ENCODE measurements around the gene SLC44A5. TPM values are rescaled to one million over a fixed set of nuclear protein-coding genes. Genes with fewer than 3 reads are reported as not detected.

SLC44A5 gene
- total RNA-seq, 1 donor from 2014 or later: 0.21 TPM

DNA sequence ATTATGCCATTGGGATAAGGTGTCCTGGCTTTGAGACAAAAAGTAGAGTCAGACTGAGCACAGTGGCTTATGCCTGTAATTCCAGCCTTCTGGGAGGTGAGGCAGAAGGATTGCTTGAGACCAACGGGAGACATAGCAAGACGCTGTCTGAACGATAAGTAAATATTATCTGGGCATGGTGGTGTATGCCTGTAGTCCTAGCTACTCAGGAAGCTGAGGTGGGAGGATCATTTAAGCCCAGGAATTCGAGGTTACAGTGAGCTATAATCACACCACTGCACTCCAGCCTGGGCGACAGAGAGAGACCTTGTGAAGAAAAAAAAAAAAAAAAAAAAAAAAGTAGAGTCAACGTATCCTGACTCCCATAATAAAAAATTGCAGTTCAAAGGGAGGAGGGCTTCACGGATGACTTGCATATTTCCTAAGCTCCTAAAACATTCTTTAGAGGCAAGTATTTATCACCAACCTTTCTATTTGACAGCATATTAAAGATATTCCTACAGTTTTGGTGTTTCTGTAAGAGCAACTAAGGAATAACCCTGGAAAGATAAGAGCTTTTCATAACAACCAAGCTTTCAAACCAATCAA is 141.2 kb downstream of the SLC44A5 start:
- Mint-ChIP-seq H3K9me3 (ENCODE audit: unreplicated experiment) (peaks cover 14% of the 10 kb centered on the region), H3K4me3 (ENCODE audit: unreplicated experiment) (no peak overlapping the region), H3K36me3 (ENCODE audit: unreplicated experiment) (no peaks in the 10 kb centered on the region), H3K27ac (ENCODE audit: unreplicated experiment) (no peak overlapping the region), H3K27me3 (ENCODE audit: unreplicated experiment) (no peaks in the 10 kb centered on the region), H3K4me1 (ENCODE audit: unreplicated experiment) (no peaks in the 10 kb centered on the region)
- TF ChIP-seq, protein P1, sequence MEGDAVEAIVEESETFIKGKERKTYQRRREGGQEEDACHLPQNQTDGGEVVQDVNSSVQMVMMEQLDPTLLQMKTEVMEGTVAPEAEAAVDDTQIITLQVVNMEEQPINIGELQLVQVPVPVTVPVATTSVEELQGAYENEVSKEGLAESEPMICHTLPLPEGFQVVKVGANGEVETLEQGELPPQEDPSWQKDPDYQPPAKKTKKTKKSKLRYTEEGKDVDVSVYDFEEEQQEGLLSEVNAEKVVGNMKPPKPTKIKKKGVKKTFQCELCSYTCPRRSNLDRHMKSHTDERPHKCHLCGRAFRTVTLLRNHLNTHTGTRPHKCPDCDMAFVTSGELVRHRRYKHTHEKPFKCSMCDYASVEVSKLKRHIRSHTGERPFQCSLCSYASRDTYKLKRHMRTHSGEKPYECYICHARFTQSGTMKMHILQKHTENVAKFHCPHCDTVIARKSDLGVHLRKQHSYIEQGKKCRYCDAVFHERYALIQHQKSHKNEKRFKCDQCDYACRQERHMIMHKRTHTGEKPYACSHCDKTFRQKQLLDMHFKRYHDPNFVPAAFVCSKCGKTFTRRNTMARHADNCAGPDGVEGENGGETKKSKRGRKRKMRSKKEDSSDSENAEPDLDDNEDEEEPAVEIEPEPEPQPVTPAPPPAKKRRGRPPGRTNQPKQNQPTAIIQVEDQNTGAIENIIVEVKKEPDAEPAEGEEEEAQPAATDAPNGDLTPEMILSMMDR (IDR thresholded peaks at IDR 0.05): no peak
- no peak for DNase-seq (ENCODE audit: extremely low spot score, unreplicated experiment)

DNA sequence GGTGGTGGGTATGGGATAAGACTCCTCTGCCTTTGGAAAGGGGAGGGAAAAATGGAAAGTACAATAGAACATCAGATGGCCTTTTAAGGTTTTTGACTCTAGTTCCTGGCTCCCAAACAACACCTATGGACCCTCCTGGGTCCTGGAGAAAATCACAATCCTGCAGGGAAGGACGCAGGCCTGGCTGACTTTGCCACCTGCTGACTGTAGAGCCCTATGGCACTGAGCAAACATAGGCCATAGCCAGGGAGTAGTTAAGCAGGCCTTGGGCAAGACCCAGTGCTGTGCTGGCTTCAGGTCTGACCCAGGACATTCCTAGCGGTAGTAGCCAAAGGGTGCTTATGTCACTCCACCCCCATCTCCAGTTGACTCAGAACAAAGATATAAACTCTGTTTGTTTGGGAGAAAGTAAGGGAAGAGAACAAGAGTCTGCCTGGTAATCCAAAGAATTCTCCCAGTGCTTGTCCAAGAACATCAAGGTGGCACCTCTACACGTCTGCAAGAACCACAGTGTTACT is 149.0 kb downstream of the SLC44A5 start:
- DNase-seq (ENCODE audit: extremely low spot score, unreplicated experiment): no peak
- H3K27ac Mint-ChIP-seq (ENCODE audit: unreplicated experiment): no peak overlapping the region

DNA sequence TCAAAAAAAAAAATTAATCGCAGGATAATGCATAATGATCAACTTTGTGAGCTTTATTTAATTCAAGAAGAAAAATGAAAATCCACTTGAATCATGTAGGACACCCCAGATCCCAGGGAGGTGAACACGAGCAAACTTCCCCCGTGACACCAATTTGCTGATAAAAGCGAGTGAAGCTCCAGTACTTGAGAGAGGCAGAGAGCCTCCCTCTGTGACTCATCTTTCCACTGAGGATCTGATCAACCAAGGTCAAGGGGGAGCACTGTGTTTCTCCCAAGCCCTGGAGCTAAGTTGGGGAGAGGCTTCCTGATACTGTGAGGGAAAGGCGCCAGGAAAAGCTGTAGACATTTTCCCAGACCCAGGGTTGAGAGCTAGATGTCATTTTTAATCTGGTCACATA is 160.9 kb downstream of the SLC44A5 start:
- Mint-ChIP-seq H3K36me3 (ENCODE audit: unreplicated experiment) (no peaks in the 10 kb centered on the region), H3K9me3 (ENCODE audit: unreplicated experiment) (peaks cover 15% of the 10 kb centered on the region), H3K4me3 (ENCODE audit: unreplicated experiment) (no peak overlapping the region), H3K27ac (ENCODE audit: unreplicated experiment) (no peak overlapping the region), H3K4me1 (ENCODE audit: unreplicated experiment) (no peaks in the 10 kb centered on the region), H3K27me3 (ENCODE audit: unreplicated experiment) (no peaks in the 10 kb centered on the region)
- DNase-seq (ENCODE audit: extremely low spot score, unreplicated experiment): no peak
- TF ChIP-seq, protein P1 (IDR thresholded peaks at IDR 0.05): no peak

More for the DNA sequence above, 149.0 kb downstream of the SLC44A5 start:
- H3K9me3 Mint-ChIP-seq (ENCODE audit: unreplicated experiment): peaks cover 9% of the 10 kb centered on the region
- H3K27me3 Mint-ChIP-seq (ENCODE audit: unreplicated experiment): no peaks in the 10 kb centered on the region
- H3K4me1 Mint-ChIP-seq (ENCODE audit: unreplicated experiment): no peaks in the 10 kb centered on the region
- no peak overlapping the region for H3K4me3 Mint-ChIP-seq (ENCODE audit: unreplicated experiment)
- H3K36me3 Mint-ChIP-seq (ENCODE audit: unreplicated experiment): no peaks in the 10 kb centered on the region
- TF ChIP-seq, protein P1 (IDR thresholded peaks at IDR 0.05): no peak

DNA sequence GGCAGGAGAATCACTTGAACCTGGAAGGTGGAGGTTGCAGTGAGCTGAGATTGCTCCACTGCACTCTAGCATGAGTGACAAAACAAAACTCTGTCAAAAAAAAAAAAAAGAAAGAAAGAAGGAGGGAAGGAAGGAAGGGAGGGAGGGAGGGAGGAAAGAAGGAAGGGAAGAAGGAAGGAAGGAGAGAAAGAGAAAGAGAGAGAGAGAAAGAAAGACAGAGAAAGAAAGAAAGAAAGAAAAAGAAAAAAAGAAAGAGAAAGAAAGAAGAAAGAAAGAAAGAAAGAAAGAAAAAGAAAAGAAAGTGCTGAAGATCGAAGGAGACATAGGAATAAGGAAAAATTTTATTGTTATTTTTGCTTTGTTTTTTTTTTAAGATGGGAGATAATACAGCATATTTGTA is 166.7 kb downstream of the SLC44A5 start:
- Mint-ChIP-seq H3K27ac (ENCODE audit: unreplicated experiment) (no peak overlapping the region), H3K4me1 (ENCODE audit: unreplicated experiment) (no peaks in the 10 kb centered on the region), H3K27me3 (ENCODE audit: unreplicated experiment) (no peaks in the 10 kb centered on the region), H3K36me3 (ENCODE audit: unreplicated experiment) (no peaks in the 10 kb centered on the region), H3K4me3 (ENCODE audit: unreplicated experiment) (no peak overlapping the region), H3K9me3 (ENCODE audit: unreplicated experiment) (no peaks in the 10 kb centered on the region)
- DNase-seq (ENCODE audit: extremely low spot score, unreplicated experiment): no peak
- TF ChIP-seq, protein P1 (IDR thresholded peaks at IDR 0.05): no peak

DNA sequence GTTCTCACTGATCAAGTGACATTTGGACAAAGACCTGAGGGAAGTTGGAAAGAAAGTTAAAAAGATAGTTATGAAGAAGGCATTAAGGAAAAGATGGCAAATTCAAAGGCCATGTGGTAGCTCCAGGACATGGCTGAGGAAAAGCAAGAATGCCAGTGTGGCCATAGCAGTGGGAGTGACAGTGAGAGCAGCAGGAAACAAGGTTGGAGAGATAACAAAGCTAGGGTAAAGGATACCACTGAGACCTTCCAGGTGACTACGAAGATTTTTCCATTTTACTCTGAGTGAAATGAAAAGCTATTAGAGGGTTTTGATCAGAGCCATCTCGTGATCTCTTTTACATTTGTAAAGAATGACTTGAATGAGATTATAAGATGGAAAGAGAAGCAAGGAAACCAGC is 170.6 kb downstream of the SLC44A5 start:
- Mint-ChIP-seq H3K27ac (ENCODE audit: unreplicated experiment) (no peak overlapping the region), H3K27me3 (ENCODE audit: unreplicated experiment) (no peaks in the 10 kb centered on the region), H3K4me1 (ENCODE audit: unreplicated experiment) (no peaks in the 10 kb centered on the region), H3K36me3 (ENCODE audit: unreplicated experiment) (no peaks in the 10 kb centered on the region), H3K4me3 (ENCODE audit: unreplicated experiment) (no peak overlapping the region), H3K9me3 (ENCODE audit: unreplicated experiment) (no peaks in the 10 kb centered on the region)
- no peak for DNase-seq (ENCODE audit: extremely low spot score, unreplicated experiment)
- TF ChIP-seq, protein P1 (IDR thresholded peaks at IDR 0.05): no peak
